Activated CD4-positive, alpha-beta T cell treated with anti-CD3 and anti-CD28 coated beads, Interleukin-2, amount 50 U/mL, for 48 hours (primary cell): ENCODE results near the gene PRDM16.

Experiments used
- DNase-seq, 2 experiments: peaks; one replicate each; pipeline ENCODE4 v3.0.0-alpha.2; 2020

PRDM16 gene

DNA sequence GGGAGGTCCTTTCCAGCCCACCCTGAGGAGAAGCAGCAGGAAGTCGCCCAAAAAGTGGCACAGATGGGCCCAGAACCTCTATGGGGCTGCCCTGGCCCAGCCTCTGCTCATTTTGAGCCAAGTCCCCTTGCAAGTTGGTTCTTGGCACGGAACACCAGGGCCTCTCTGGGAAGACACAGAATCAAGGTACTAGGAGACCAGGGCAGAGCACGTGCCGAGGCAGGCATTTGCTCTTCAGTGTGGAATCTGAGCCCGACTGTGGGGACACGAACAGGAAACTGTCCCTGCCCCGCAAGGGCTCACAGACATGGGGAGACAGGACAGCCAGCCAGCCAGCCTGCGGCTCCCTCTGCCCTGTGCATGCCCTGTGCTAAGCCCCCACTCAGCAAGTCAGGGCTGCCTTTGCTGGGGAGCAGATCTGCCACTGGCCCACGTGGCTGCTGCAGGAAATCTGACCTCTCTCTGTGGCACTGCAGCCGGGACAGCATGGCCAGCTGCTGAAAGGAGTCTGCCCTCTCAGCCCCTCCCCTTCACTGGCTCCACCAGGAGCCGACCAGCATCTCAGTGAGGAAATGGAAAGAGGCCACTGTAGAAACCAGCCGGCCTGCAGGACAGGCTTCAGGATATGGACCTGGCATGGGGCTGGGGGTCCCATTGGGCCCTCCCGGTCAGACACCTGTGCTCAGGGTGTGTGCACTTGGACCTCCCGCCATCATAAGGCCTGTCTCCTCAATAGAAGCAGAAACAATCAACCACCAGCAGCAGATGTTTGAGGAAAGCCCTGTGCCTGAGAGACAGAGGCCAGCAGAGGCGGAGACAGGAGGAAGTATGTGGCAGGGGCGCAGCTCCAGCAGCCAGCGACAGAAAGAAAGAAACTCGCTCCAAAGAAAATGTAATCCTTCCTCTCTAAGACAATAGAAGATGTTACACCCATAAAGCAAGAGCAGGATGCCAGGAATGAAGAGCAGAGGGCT, 389.2 kb downstream of the PRDM16 start:
- no peak for DNase-seq

- DNase-seq, result no peak
These were observed 390.3 kb downstream of the PRDM16 start for GRCh38 chr1:3459051-3459908.

DNA sequence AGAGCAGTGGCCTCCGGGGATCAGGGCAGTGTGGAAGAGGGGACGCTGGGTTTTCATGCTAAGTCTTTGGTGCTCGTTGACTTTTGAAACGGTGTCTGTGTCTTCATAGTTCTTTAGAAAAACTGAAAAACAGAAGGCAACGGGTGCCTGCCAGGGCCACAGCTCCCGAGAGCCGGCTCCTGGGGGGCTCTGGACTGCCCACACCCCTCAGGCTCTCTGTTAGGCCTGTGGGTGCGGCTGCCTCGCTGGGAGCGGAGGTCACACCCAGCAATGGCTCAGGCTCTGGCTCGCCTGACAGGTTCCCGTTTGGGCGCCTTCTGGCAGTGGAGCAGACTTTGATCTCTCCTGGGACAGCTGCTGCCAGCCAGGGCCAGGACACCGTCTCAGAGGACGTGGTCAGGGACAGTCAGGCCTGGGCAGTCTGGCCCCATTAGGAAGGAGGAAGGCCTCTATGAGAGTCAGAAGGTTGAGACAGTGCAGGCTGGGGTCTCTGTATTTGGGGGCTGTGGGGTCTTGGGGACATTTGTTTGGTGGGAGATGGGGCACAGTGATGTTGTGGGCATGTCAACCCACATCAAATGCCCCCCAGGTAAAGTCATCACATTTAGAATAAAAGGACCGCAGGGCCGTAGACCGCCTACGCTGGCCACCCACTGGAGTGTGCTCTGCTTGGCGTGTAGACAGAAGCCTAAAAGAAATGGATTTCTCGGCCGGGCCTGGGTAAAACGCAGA, 391.1 kb downstream of the PRDM16 start:
- no peak for DNase-seq

DNA sequence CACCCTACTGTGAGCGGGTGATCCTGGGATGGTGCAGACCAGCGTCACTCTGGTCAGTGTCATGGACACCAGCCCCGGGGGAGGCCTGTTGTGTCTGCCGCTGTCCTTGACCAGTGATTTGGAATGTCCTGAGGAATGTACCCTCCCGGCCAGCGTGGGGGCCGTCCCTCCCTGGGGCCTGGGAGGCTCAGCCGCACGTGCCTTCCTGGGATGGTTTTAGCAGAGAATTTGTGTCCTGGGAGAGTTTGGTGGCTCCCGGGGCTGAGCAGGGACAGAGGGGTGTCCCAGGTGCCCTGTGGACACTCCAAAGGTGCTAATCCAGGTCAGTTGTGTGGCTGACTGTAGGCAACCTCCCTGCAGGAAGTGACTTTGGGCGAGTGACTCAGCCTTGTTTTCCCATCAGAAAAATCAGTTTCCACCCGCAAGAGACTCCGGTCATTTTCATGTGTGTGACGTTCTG, 391.7 kb downstream of the PRDM16 start:
- no peak for DNase-seq

GRCh38 chr1:3461238-3461933, 392.4 kb downstream of the PRDM16 start:
- DNase-seq, result no peak

DNA sequence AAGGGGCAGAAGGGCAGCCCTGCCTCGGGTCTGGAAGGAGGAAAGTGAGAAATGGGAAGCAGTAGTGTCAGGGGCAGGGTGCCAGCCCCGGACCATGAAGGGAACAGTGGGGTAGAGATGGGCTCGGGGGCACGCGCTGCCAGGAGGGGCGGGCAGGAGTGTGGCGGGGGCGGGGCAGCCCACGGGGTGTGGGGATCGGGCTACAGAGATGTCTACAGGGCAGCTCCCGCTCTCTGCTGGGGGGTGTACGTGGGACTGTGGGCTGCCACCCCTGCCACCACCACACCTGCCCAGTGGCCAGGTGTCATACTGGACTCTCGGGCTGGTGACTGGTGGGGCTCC, 392.9 kb downstream of the PRDM16 start:
- DNase-seq, result no peak

- DNase-seq, result no peak
These were observed 393.5 kb downstream of the PRDM16 start for GRCh38 chr1:3462356-3463012.

GRCh38 chr1:3463013-3463385, 394.0 kb downstream of the PRDM16 start:
- DNase-seq, result no peak

DNA sequence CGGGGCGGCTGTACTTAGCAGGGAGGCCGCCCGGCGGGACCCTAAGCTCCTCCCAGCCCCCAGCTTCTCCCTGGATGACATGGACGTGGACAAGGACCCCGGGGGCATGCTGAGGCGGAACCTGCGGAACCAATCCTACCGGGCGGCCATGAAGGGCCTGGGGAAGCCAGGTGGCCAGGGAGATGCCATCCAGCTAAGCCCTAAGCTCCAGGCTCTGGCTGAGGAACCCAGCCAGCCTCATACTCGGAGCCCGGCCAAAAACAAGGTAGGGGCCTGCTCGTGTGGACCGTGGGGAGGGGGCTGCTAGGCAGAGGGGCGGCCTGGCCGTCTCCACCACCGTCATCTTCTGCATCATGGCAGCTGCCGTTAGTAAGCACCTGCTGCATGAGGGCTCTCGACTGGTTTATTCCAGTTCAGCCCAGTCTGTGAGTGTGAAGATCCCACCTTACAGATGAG, 394.4 kb downstream of the PRDM16 start:
- DNase-seq, result no peak

GRCh38 chr1:3463891-3464648, 395.1 kb downstream of the PRDM16 start:
- DNase-seq, result no peak

- DNase-seq, result no peak
These were observed 395.6 kb downstream of the PRDM16 start for GRCh38 chr1:3464649-3465025.

- no peak for DNase-seq
These were observed 396.3 kb downstream of the PRDM16 start for GRCh38 chr1:3465091-3465934.

- no peak for DNase-seq
These were observed 396.9 kb downstream of the PRDM16 start for GRCh38 chr1:3465935-3466321.

GRCh38 chr1:3466366-3467075, 397.5 kb downstream of the PRDM16 start:
- no peak for DNase-seq

DNA sequence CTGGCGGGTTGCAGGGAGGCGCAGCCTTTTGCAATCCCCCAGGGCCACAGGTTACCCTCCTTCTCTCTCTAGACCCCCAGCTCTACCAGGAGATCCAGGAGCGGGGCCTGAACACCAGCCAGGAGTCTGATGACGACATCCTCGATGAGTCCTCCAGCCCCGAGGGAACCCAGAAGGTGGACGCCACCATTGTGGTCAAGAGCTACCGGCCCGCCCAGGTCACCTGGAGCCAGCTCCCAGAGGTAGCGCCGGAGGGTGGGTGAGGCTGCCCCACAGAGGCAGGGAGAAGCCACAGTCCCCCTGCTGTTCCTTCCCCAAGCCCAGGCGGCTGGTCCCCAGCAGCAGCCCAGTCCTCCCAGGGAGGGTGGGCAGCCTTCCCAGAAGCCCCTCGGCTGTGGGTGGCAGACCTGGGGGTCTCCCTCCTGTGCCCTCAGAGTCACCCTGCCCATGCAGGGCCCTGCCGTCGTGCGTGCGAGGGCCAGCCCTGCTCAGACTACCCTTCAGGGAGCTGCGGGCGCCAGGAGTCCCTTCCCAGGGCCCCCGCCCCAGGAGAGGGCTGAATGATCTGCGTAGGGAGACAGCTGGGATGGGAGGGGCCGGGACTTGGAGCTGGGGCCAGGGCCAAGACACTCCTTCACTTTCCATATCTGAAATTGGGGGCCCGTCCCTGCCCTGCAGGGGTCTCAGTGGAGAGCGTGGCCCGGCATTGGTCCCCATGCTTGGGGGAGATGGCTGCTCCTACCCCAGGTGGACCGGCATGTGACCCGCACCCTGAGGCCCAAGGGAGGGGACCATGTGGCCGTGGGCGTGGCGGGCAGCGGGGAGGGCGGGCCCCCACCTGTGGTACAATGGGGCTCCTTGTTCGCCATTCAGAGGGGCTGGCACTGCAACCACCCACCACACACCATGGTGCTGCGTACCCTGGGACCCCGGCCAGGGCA, 398.4 kb downstream of the PRDM16 start:
- DNase-seq, result no peak

GRCh38 chr1:3468236-3469103, 399.5 kb downstream of the PRDM16 start:
- DNase-seq, result no peak
